Uterus (tissue), 4 donors: Measurements from ENCODE around the gene TARS1. TPM values are rescaled to one million over a fixed set of nuclear protein-coding genes. Genes with fewer than 3 reads are reported as not detected.
"Not testable (repeated sequence)": the region's sequence is repeated elsewhere in the genome, so short reads cannot be mapped to it uniquely, and the experiment has no call there.

Experiments used
- DNase-seq, 2 donors: peaks; one replicate each; pipeline ENCODE4 v3.0.0-alpha.2; 2019 to 2020
- H3K27ac ChIP-seq, 2 donors: fragments of 200-600 bp; sonication (generic); 1 replicate in 1 of 2; 2 replicates in 1 of 2; pipeline ENCODE4 v1.5.1; 2016 to 2018
- H3K27me3 ChIP-seq, 2 donors: fragments of 200-600 bp; sonication (generic); one replicate each; pipeline ENCODE4 v1.5.1; 2018 to 2019; ENCODE audit warnings: control low read depth in 1 of 2
- H3K36me3 ChIP-seq, 2 donors: fragments of 200-600 bp; sonication (generic); one replicate each; pipeline ENCODE4 v1.5.1; 2019; ENCODE audit warnings: control low read depth in 1 of 2
- H3K4me1 ChIP-seq, 2 donors: fragments of 200-600 bp; sonication (generic); one replicate each; pipeline ENCODE4 v1.5.1; 2018 to 2019; ENCODE audit warnings: control low read depth in 1 of 2
- H3K4me3 ChIP-seq, 2 donors: fragments of 200-600 bp; sonication (generic); 1 replicate in 1 of 2; 2 replicates in 1 of 2; pipeline ENCODE4 v1.5.1; 2018 to 2019; ENCODE audit warnings: mild to moderate bottlenecking in 1 of 2
- H3K9me3 ChIP-seq, 2 donors: fragments of 200-600 bp; sonication (generic); one replicate each; pipeline ENCODE4 v1.5.1; 2019; ENCODE audit warnings: control low read depth in 1 of 2
- CTCF ChIP-seq, 4 experiments: fragments of 200-600 bp in 2 of 4; fragments of 450-650 bp in 2 of 4; sonication (generic) in 2 of 4; IDR thresholded peaks; one replicate each; pipeline ENCODE4 v1.5.1; 2016 to 2019; ENCODE audit warnings: antibody characterized with exemption in 4 of 4, mild to moderate bottlenecking in 2 of 4, moderate library complexity in 1 of 4
- POLR2A ChIP-seq, 2 donors: fragments of 450-650 bp; IDR thresholded peaks; one replicate each; pipeline ENCODE4 v1.6.1; 2016; ENCODE audit warnings: antibody characterized with exemption in 2 of 2, mild to moderate bottlenecking in 1 of 2, moderate library complexity in 1 of 2
- intact Hi-C: fragments of 100-400 bp; cut with DNase I; formaldehyde crosslinking; loops from one replicate; pipeline ENCODE4 v1.15.1; 2023; ENCODE audit warnings: low total_unique reads
- total RNA-seq, 4 donors: library from RNA; depleted of rRNA in 3 of 4; stranded (reverse); fragments of >200 nt in 3 of 4; gene quantifications; one replicate each; pipeline versions ENCODE4 v1.1.0 to v1.2.4, GENCODE V29; 2014 to 2023
- donor health status: DM: yes; HTN: yes; CAD: no.

TARS1 gene
- total RNA-seq, 4 donors from 2014 or later, result 45.0 to 218 (median 93.4) TPM

DNA sequence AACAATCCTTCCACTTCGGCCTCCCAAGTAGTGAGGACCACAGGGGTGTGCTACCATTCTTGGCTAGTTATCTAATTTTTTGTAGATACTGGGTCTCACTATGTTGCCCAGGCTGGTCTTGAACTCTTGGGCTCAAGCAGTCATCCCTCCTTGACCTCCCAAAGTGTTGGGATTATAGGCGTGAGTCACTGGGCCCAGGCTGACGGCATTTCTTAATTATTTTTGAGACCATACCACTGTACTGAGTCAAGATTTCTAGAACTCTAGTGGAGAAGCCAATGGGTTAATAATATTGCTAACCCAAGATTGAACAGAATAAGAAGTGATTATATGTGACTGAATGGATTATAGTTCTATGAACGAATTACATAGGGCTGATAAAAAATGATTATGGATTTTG is 66.7 kb downstream of the TARS1 start:
- H3K4me3 ChIP-seq, result no peak overlapping the region
- no peaks in the 10 kb centered on the region for H3K9me3 ChIP-seq
- H3K27me3 ChIP-seq, result no peaks in the 10 kb centered on the region
- H3K36me3 ChIP-seq, result no peaks in the 10 kb centered on the region
- no peak overlapping the region for H3K27ac ChIP-seq
- intact Hi-C loops, result no loop called here
- H3K4me1 ChIP-seq, result no peaks in the 10 kb centered on the region
- TF ChIP-seq POLR2A (IDR thresholded peaks at IDR 0.05) (no peak), CTCF (IDR thresholded peaks at IDR 0.05) (no peak)
- no peak for DNase-seq

- DNase-seq, result no peak
- intact Hi-C loops, result no loop called here
- Histone ChIP-seq H3K27me3 (no peaks in the 10 kb centered on the region), H3K9me3 (no peaks in the 10 kb centered on the region), H3K36me3 (no peaks in the 10 kb centered on the region), H3K27ac (no peak overlapping the region), H3K4me3 (no peak overlapping the region), H3K4me1 (no peaks in the 10 kb centered on the region)
- TF ChIP-seq CTCF (IDR thresholded peaks at IDR 0.05), result no peak
Observed at GRCh38 chr5:33509036-33509435, 68.3 kb downstream of the TARS1 start.

GRCh38 chr5:33513462-33514185 is 72.9 kb downstream of the TARS1 start:
- no peaks in the 10 kb centered on the region for H3K36me3 ChIP-seq
- DNase-seq, result no peak
- H3K4me1 ChIP-seq, result no peaks in the 10 kb centered on the region
- intact Hi-C loops, result no loop called here
- H3K4me3 ChIP-seq, result no peak overlapping the region
- H3K27ac ChIP-seq, result no peak overlapping the region
- H3K27me3 ChIP-seq, result no peaks in the 10 kb centered on the region
- H3K9me3 ChIP-seq, result no peaks in the 10 kb centered on the region
- TF ChIP-seq CTCF (IDR thresholded peaks at IDR 0.05), result no peak
- TF ChIP-seq POLR2A (IDR thresholded peaks at IDR 0.05), result no peak

DNA sequence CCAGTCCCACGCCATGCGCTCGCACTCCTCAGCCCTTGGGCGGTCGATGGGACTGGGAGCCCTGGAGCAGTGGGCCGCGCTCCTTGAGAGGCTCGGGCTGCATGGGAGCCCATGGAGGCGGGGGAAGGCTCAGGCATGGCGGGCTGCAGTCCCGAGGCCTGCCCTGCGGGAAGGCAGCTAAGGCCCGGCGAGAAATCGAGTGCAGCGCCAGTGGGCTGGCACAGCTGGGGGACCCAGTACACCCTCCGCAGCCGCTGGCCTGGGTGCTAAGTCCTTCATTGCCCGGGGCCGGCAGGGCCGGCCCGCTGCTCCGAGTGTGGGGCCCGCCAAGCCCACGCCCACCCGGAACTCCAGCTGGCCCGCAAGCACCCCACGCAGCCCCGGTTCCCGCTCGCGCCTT is 74.6 kb downstream of the TARS1 start:
- H3K27me3 ChIP-seq, H3K4me1 ChIP-seq, H3K4me3 ChIP-seq, H3K27ac ChIP-seq, H3K36me3 ChIP-seq, H3K9me3 ChIP-seq, DNase-seq, intact Hi-C loops: not testable (repeated sequence)

- Histone ChIP-seq H3K4me1 (no peaks in the 10 kb centered on the region), H3K36me3 (no peaks in the 10 kb centered on the region), H3K9me3 (no peaks in the 10 kb centered on the region), H3K4me3 (no peak overlapping the region), H3K27me3 (no peaks in the 10 kb centered on the region), H3K27ac (no peak overlapping the region)
- intact Hi-C loops, result no loop called here
- no peak for DNase-seq
- TF ChIP-seq CTCF (IDR thresholded peaks at IDR 0.05), result no peak
- TF ChIP-seq POLR2A (IDR thresholded peaks at IDR 0.05), result no peak
Observed at GRCh38 chr5:33516421-33516820, 75.7 kb downstream of the TARS1 start.
